DMS53 (cell line): ENCODE measurements around the gene VAV2.
"Not testable (repeated sequence)": the region's sequence is repeated elsewhere in the genome, so short reads cannot be mapped to it uniquely, and the experiment has no call there.

Experiments used
- DNase-seq: peaks from one replicate; lab custom pipeline; 2025; lab: John Stamatoyannopoulos, UW

The VAV2 gene

GRCh38 chr9:133969681-133970580 is 22.2 kb downstream of the VAV2 start:
- DNase-seq: no peak

- DNase-seq: no peak
Observed at GRCh38 chr9:133968966-133969617, 23.0 kb downstream of the VAV2 start.

- no peak for DNase-seq
Observed at GRCh38 chr9:133968428-133968827, 23.7 kb downstream of the VAV2 start.

- DNase-seq: no peak
Observed at GRCh38 chr9:133967024-133967741, 24.9 kb downstream of the VAV2 start.

GRCh38 chr9:133964463-133964862 is 27.7 kb downstream of the VAV2 start:
- DNase-seq: no peak

- DNase-seq: no peak
Observed at GRCh38 chr9:133963166-133963565, 29.0 kb downstream of the VAV2 start.

- no peak for DNase-seq
Observed at GRCh38 chr9:133962341-133962740, 29.8 kb downstream of the VAV2 start.

GRCh38 chr9:133961226-133962165 is 30.6 kb downstream of the VAV2 start:
- no peak for DNase-seq

- no peak for DNase-seq
Observed at GRCh38 chr9:133960568-133961129, 31.5 kb downstream of the VAV2 start.

GRCh38 chr9:133959966-133960567 is 32.1 kb downstream of the VAV2 start:
- DNase-seq: no peak

- no peak for DNase-seq
Observed at GRCh38 chr9:133959171-133959570, 33.0 kb downstream of the VAV2 start.

- no peak for DNase-seq
Observed at GRCh38 chr9:133958756-133959155, 33.4 kb downstream of the VAV2 start.

- not testable (repeated sequence) for DNase-seq
Observed at GRCh38 chr9:133957772-133958171, 34.4 kb downstream of the VAV2 start.

GRCh38 chr9:133957328-133957727 is 34.8 kb downstream of the VAV2 start:
- DNase-seq: no peak

- DNase-seq: no peak
Observed at GRCh38 chr9:133956520-133957076, 35.5 kb downstream of the VAV2 start.

- no peak for DNase-seq
Observed at GRCh38 chr9:133955821-133956411, 36.2 kb downstream of the VAV2 start.

GRCh38 chr9:133954862-133955529 is 37.1 kb downstream of the VAV2 start:
- DNase-seq: no peak

- DNase-seq: no peak
Observed at GRCh38 chr9:133953976-133954709, 38.0 kb downstream of the VAV2 start.

GRCh38 chr9:133953621-133953975 is 38.5 kb downstream of the VAV2 start:
- DNase-seq: no peak
